Posterior vena cava (tissue), 2 donors: Measurements from ENCODE around the gene AP3M1. TPM values are rescaled to one million over a fixed set of nuclear protein-coding genes. Genes with fewer than 3 reads are reported as not detected.

ENCODE experiments used
- DNase-seq: peaks from one replicate; pipeline ENCODE4 v3.0.0-alpha.2; 2020; ENCODE audit warnings: low spot score
- intact Hi-C, 2 donors: fragments of 100-400 bp; cut with DNase I; formaldehyde crosslinking; loops; one replicate each; pipeline versions ENCODE4 v1.14.1 to v1.14.2; 2022 to 2023
- total RNA-seq, 2 donors: library from RNA; stranded (reverse); fragmentation: NEBNext Ultra II Directional; extraction: Animal tissue kit (Norgen Biotek cat#: 25700); gene quantifications; one replicate each; pipeline ENCODE4 v1.2.1, GENCODE V29; 2021
- donor health status: DM: yes; HTN: yes; CAD: no.
- donor health status: DM: yes; HTN: yes; CAD: no.

The AP3M1 gene
- total RNA-seq, 2 donors from 2014 or later: 25.7 to 28.3 TPM

- intact Hi-C loops: loop anchor here in 1 of 2 donors (10.0 kb wide), 1 partner anchor 208 kb away; no protein-coding TSS in a partner anchor
- no peak for DNase-seq
Measured at GRCh38 chr10:74092372-74092771, 58.3 kb downstream of the AP3M1 start.

GRCh38 chr10:74088722-74089121 lies 61.9 kb downstream of the AP3M1 start:
- no peak for DNase-seq
- intact Hi-C loops: no loop called here

- DNase-seq: no peak
- intact Hi-C loops: no loop called here
Measured at GRCh38 chr10:74086317-74086716, 64.3 kb downstream of the AP3M1 start.

GRCh38 chr10:74084955-74085354 lies 65.7 kb downstream of the AP3M1 start:
- intact Hi-C loops: no loop called here

GRCh38 chr10:74083304-74083703 lies 67.3 kb downstream of the AP3M1 start:
- intact Hi-C loops: no loop called here
- no peak for DNase-seq

More at GRCh38 chr10:74084955-74085354, 65.7 kb downstream of the AP3M1 start:
- DNase-seq: no peak

- intact Hi-C loops: no loop called here
- DNase-seq: no peak
Measured at GRCh38 chr10:74081941-74082718, 68.5 kb downstream of the AP3M1 start.

GRCh38 chr10:74081192-74081803 lies 69.3 kb downstream of the AP3M1 start:
- no peak for DNase-seq
- intact Hi-C loops: no loop called here

GRCh38 chr10:74079936-74080590 lies 70.6 kb downstream of the AP3M1 start:
- no peak for DNase-seq
- intact Hi-C loops: loop anchor here (2.0 to 10.0 kb wide), 3 partner anchors 55 to 193 kb away; no protein-coding TSS in a partner anchor

- DNase-seq: no peak
- intact Hi-C loops: loop anchor here (2.0 to 10.0 kb wide), 3 partner anchors 54 to 192 kb away; no protein-coding TSS in a partner anchor
Measured at GRCh38 chr10:74079028-74079935, 71.3 kb downstream of the AP3M1 start.

- intact Hi-C loops: loop anchor here (2.0 to 10.0 kb wide), 3 partner anchors 53 to 191 kb away; no protein-coding TSS in a partner anchor
- DNase-seq: no peak
Measured at GRCh38 chr10:74078037-74078436, 72.6 kb downstream of the AP3M1 start.

- intact Hi-C loops: loop anchor here in 1 of 2 donors (5.0 to 10.0 kb wide), 2 partner anchors 53 to 190 kb away; no protein-coding TSS in a partner anchor
- DNase-seq: no peak
Measured at GRCh38 chr10:74077416-74077815, 73.2 kb downstream of the AP3M1 start.

- no peak for DNase-seq
- intact Hi-C loops: loop anchor here in 1 of 2 donors (5.0 to 10.0 kb wide), 2 partner anchors 52 to 190 kb away; no protein-coding TSS in a partner anchor
Measured at GRCh38 chr10:74076961-74077360, 73.7 kb downstream of the AP3M1 start.

GRCh38 chr10:74075906-74076305 lies 74.7 kb downstream of the AP3M1 start:
- intact Hi-C loops: loop anchor here in 1 of 2 donors (5.0 to 10.0 kb wide), 2 partner anchors 51 to 189 kb away; no protein-coding TSS in a partner anchor
- DNase-seq: no peak

GRCh38 chr10:74072503-74072902 lies 78.1 kb downstream of the AP3M1 start:
- DNase-seq: no peak
- intact Hi-C loops: loop anchor here in 1 of 2 donors (10.0 kb wide), 1 partner anchor 48 kb away; no protein-coding TSS in a partner anchor

GRCh38 chr10:74071157-74071556 lies 79.5 kb downstream of the AP3M1 start:
- intact Hi-C loops: loop anchor here in 1 of 2 donors (10.0 kb wide), 1 partner anchor 46 kb away; no protein-coding TSS in a partner anchor
- DNase-seq: no peak
